Neural cell (in vitro differentiated cells): ENCODE measurements around the gene FAM227B. TPM values are rescaled to one million over a fixed set of nuclear protein-coding genes. Genes with fewer than 3 reads are reported as not detected.

ENCODE experiments used
- H2AFZ ChIP-seq: fragments of 200-600, 300-800 bp; sonication (generic), shearing (Covaris generic); 2 replicates; pipeline ENCODE4 v1.6.0; 2014; ENCODE audit warnings: low read depth, mild to moderate bottlenecking, antibody characterized with exemption, low read length, moderate library complexity
- H3F3A ChIP-seq: fragments of 200-600 bp; shearing (Covaris generic); 2 replicates; pipeline ENCODE4 v1.6.1; 2016; ENCODE audit warnings: mild to moderate bottlenecking, moderate library complexity, mixed read lengths, antibody characterized with exemption, low read length; ENCODE audit not compliant: insufficient read depth, poor library complexity, severe bottlenecking
- H3K27ac ChIP-seq: fragments of 200-600, 300-800 bp; sonication (generic), shearing (Covaris generic); 2 replicates; pipeline ENCODE4 v1.5.1; 2014; ENCODE audit warnings: mild to moderate bottlenecking, low read length, moderate library complexity
- H3K27me3 ChIP-seq: fragments of 300-800, 200-600 bp; sonication (generic), shearing (Covaris generic); 2 replicates; pipeline ENCODE4 v1.6.0; 2014; ENCODE audit warnings: mild to moderate bottlenecking, low read depth, low read length, moderate library complexity; ENCODE audit not compliant: insufficient read depth
- H3K36me3 ChIP-seq: fragments of 300-800, 200-600 bp; sonication (generic), shearing (Covaris generic); 2 replicates; pipeline ENCODE4 v1.5.1; 2014; ENCODE audit warnings: mild to moderate bottlenecking, antibody characterized with exemption, low read length, moderate library complexity; ENCODE audit not compliant: insufficient read depth
- H3K4me2 ChIP-seq: fragments of 300-800, 200-600 bp; sonication (generic), shearing (Covaris generic); 2 replicates; pipeline ENCODE4 v1.6.0; 2014; ENCODE audit warnings: mild to moderate bottlenecking, low read length
- H3K4me3 ChIP-seq: fragments of 300-800, 200-600 bp; sonication (generic), shearing (Covaris generic); 2 replicates; pipeline ENCODE4 v1.5.1; 2014; ENCODE audit warnings: mild to moderate bottlenecking, low read length, moderate library complexity
- H3K79me2 ChIP-seq: fragments of 200-600 bp; shearing (Covaris generic); replicated peaks from 2 replicates; pipeline ENCODE4 v1.6.0; 2014; ENCODE audit warnings: mild to moderate bottlenecking, low read length, moderate library complexity; ENCODE audit not compliant: insufficient read depth
- H3K9ac ChIP-seq: fragments of 300-800, 200-600 bp; sonication (generic), shearing (Covaris generic); 2 replicates; pipeline ENCODE4 v1.6.1; 2016; ENCODE audit warnings: mild to moderate bottlenecking, low read length, mixed read lengths
- H3K9me2 ChIP-seq: fragments of 200-600 bp; shearing (Covaris generic); 2 replicates; pipeline ENCODE4 v1.6.1; 2016; ENCODE audit warnings: mild to moderate bottlenecking, low read length, mixed read lengths; ENCODE audit not compliant: insufficient read depth
- H3K9me3 ChIP-seq: fragments of 200-600, 300-800 bp; sonication (generic), shearing (Covaris generic); 2 replicates; pipeline ENCODE4 v1.6.1; 2016; ENCODE audit warnings: mild to moderate bottlenecking, mixed run types, low read length, moderate library complexity, mixed read lengths
- H4K20me1 ChIP-seq: fragments of 200-600 bp; shearing (Covaris generic); 2 replicates; pipeline ENCODE4 v1.6.1; 2016; ENCODE audit warnings: mild to moderate bottlenecking, mixed run types; ENCODE audit not compliant: insufficient read depth
- CTCF ChIP-seq: fragments of 450-650 bp; IDR thresholded peaks from 2 replicates; pipeline ENCODE4 v1.5.1; 2014; ENCODE audit warnings: antibody characterized with exemption, mild to moderate bottlenecking, moderate library complexity; ENCODE audit not compliant: poor library complexity, severe bottlenecking
- EP300 ChIP-seq: fragments of 450-650 bp; conservative IDR thresholded peaks from 2 replicates; pipeline ENCODE4 v1.6.1; 2014; ENCODE audit warnings: antibody characterized with exemption, mild to moderate bottlenecking, moderate library complexity; ENCODE audit not compliant: poor library complexity, severe bottlenecking
- EZH2 ChIP-seq: fragments of 200-600, 300-800 bp; shearing (Covaris generic), sonication (generic); IDR thresholded peaks from 2 replicates; pipeline ENCODE4 v1.6.1; 2014; ENCODE audit warnings: antibody characterized with exemption, low read length, borderline replicate concordance, mild to moderate bottlenecking; ENCODE audit not compliant: insufficient read depth, poor library complexity, severe bottlenecking
- MXI1 ChIP-seq: fragments of 450-650 bp; conservative IDR thresholded peaks from 2 replicates; pipeline ENCODE4 v1.6.1; 2014; ENCODE audit warnings: antibody characterized with exemption, mild to moderate bottlenecking; ENCODE audit not compliant: poor library complexity, severe bottlenecking
- POLR2AphosphoS5 ChIP-seq: IDR thresholded peaks from 2 replicates; pipeline ENCODE4 v1.6.1; 2012
- RAD21 ChIP-seq: fragments of 450-650 bp; conservative IDR thresholded peaks from 2 replicates; pipeline ENCODE4 v1.6.1; 2014; ENCODE audit warnings: antibody characterized with exemption, mild to moderate bottlenecking, moderate library complexity
- SMC3 ChIP-seq: fragments of 450-650 bp; conservative IDR thresholded peaks from 2 replicates; pipeline ENCODE4 v1.6.1; 2014; ENCODE audit warnings: antibody characterized with exemption, mild to moderate bottlenecking, moderate library complexity; ENCODE audit not compliant: poor library complexity
- TAF1 ChIP-seq: IDR thresholded peaks from 2 replicates; pipeline ENCODE4 v1.6.1; 2012; ENCODE audit warnings: low read depth
- polyA plus RNA-seq: library from polyadenylated mRNA; depleted of rRNA; stranded (reverse); fragments of >200 nt; gene quantifications from 2 replicates; pipeline ENCODE4 v1.2.3, GENCODE V29; 2014
- TF ChIP-seq, protein P1 (sequence below): IDR thresholded peaks from 2 replicates; pipeline ENCODE4 v1.6.1; 2012; ENCODE audit warnings: borderline replicate concordance

Gene FAM227B
- polyA plus RNA-seq, 1 donor from 2014 or later, result 0.88 TPM

- Histone ChIP-seq H2AFZ (no peak overlapping the region), H3K9ac (no peak overlapping the region), H3K27ac (no peak overlapping the region), H3K27me3 (no peaks in the 10 kb centered on the region), H3K79me2 (no peaks in the 10 kb centered on the region), H3K36me3 (no peaks in the 10 kb centered on the region), H3F3A (no peaks in the 10 kb centered on the region), H4K20me1 (no peaks in the 10 kb centered on the region), H3K4me2 (no peak overlapping the region), H3K4me3 (no peak overlapping the region), H3K9me2 (no peaks in the 10 kb centered on the region), H3K9me3 (no peaks in the 10 kb centered on the region)
- TF ChIP-seq TAF1 (no peak), RAD21 (no peak), MXI1 (no peak), SMC3 (no peak), CTCF (no peak), POLR2AphosphoS5 (no peak), EP300 (no peak)
Observed at GRCh38 chr15:49300856-49301255, 319.8 kb downstream of the FAM227B start.

- Histone ChIP-seq H3K4me3 (no peak overlapping the region), H3K4me2 (no peak overlapping the region), H3F3A (no peaks in the 10 kb centered on the region), H3K36me3 (no peaks in the 10 kb centered on the region), H3K27me3 (no peaks in the 10 kb centered on the region), H3K27ac (no peak overlapping the region), H3K9me2 (no peaks in the 10 kb centered on the region), H4K20me1 (no peaks in the 10 kb centered on the region), H2AFZ (no peak overlapping the region), H3K9me3 (no peaks in the 10 kb centered on the region), H3K9ac (no peak overlapping the region), H3K79me2 (no peaks in the 10 kb centered on the region)
- TF ChIP-seq MXI1 (no peak), TAF1 (no peak), EZH2 (no peak), RAD21 (no peak), EP300 (no peak), SMC3 (no peak), CTCF (no peak), POLR2AphosphoS5 (no peak)
- TF ChIP-seq, protein P1, sequence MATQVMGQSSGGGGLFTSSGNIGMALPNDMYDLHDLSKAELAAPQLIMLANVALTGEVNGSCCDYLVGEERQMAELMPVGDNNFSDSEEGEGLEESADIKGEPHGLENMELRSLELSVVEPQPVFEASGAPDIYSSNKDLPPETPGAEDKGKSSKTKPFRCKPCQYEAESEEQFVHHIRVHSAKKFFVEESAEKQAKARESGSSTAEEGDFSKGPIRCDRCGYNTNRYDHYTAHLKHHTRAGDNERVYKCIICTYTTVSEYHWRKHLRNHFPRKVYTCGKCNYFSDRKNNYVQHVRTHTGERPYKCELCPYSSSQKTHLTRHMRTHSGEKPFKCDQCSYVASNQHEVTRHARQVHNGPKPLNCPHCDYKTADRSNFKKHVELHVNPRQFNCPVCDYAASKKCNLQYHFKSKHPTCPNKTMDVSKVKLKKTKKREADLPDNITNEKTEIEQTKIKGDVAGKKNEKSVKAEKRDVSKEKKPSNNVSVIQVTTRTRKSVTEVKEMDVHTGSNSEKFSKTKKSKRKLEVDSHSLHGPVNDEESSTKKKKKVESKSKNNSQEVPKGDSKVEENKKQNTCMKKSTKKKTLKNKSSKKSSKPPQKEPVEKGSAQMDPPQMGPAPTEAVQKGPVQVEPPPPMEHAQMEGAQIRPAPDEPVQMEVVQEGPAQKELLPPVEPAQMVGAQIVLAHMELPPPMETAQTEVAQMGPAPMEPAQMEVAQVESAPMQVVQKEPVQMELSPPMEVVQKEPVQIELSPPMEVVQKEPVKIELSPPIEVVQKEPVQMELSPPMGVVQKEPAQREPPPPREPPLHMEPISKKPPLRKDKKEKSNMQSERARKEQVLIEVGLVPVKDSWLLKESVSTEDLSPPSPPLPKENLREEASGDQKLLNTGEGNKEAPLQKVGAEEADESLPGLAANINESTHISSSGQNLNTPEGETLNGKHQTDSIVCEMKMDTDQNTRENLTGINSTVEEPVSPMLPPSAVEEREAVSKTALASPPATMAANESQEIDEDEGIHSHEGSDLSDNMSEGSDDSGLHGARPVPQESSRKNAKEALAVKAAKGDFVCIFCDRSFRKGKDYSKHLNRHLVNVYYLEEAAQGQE, result no peak
Observed at GRCh38 chr15:49297584-49297983, 323.0 kb downstream of the FAM227B start.
